ENCODE data around the gene C3orf20. TPM values are rescaled to one million over a fixed set of nuclear protein-coding genes. Genes with fewer than 3 reads are reported as not detected.
A peak's percentile ranks its signal among the peaks of the same experiment; 100 is the strongest.
"Not testable (repeated sequence)": the region's sequence is repeated elsewhere in the genome, so short reads cannot be mapped to it uniquely, and the experiment has no call there.

C3orf20 gene
- total RNA-seq, 1 donor from 2014 or later, result not detected

GRCh38 chr3:14808502-14809266, 133.7 kb downstream of the C3orf20 start:
- no peaks in the 10 kb centered on the region for H3K36me3 ChIP-seq
- H3K27me3 ChIP-seq, result no peaks in the 10 kb centered on the region
- H3K27ac ChIP-seq, result no peak overlapping the region
- no peaks in the 10 kb centered on the region for H3K9me3 ChIP-seq
- no peaks in the 10 kb centered on the region for H3K4me1 ChIP-seq
- no peak overlapping the region for H3K4me3 ChIP-seq
- intact Hi-C loops (cut with DNase I), result no loop called here
- no peak for TF ChIP-seq CTCF (IDR thresholded peaks at IDR 0.05)
- DNase-seq (ENCODE audit: low spot score in 2 of 2), result no peak

- H3K4me3 ChIP-seq, result peak overlapping the region; percentile 44 to 67
- H3K9me3 ChIP-seq; DNase-seq (ENCODE audit: low spot score in 2 of 2); intact Hi-C loops (cut with DNase I); H3K36me3 ChIP-seq; H3K27me3 ChIP-seq; H3K4me1 ChIP-seq; H3K27ac ChIP-seq: not testable (repeated sequence)
These were observed 134.7 kb downstream of the C3orf20 start for GRCh38 chr3:14809611-14810010.

GRCh38 chr3:14810070-14810791, 135.3 kb downstream of the C3orf20 start:
- DNase-seq (ENCODE audit: low spot score in 2 of 2), result no peak
- Histone ChIP-seq H3K36me3 (no peaks in the 10 kb centered on the region), H3K27me3 (no peaks in the 10 kb centered on the region), H3K27ac (peak overlapping the region; percentile 68 to 75), H3K4me1 (no peaks in the 10 kb centered on the region), H3K4me3 (peak overlapping the region; percentile 59 to 80), H3K9me3 (no peaks in the 10 kb centered on the region)
- intact Hi-C loops (cut with DNase I), result no loop called here
- peak in 1 of 3 experiments; percentile 5 for TF ChIP-seq CTCF (IDR thresholded peaks at IDR 0.05)

GRCh38 chr3:14810801-14811661, 136.1 kb downstream of the C3orf20 start:
- intact Hi-C loops (cut with DNase I), result no loop called here
- DNase-seq (ENCODE audit: low spot score in 2 of 2), result no peak
- no peaks in the 10 kb centered on the region for H3K27me3 ChIP-seq

GRCh38 chr3:14811684-14812083, 136.7 kb downstream of the C3orf20 start:
- H3K36me3 ChIP-seq, result no peaks in the 10 kb centered on the region
- H3K4me3 ChIP-seq, result peak overlapping the region; percentile 59 to 80
- DNase-seq (ENCODE audit: low spot score in 2 of 2), result no peak
- intact Hi-C loops (cut with DNase I), result no loop called here
- no peak for TF ChIP-seq CTCF (IDR thresholded peaks at IDR 0.05)
- no peaks in the 10 kb centered on the region for H3K4me1 ChIP-seq
- peak overlapping the region; percentile 68 to 75 for H3K27ac ChIP-seq
- H3K27me3 ChIP-seq, result no peaks in the 10 kb centered on the region
- no peaks in the 10 kb centered on the region for H3K9me3 ChIP-seq

More at GRCh38 chr3:14810801-14811661, 136.1 kb downstream of the C3orf20 start:
- Histone ChIP-seq H3K36me3 (no peaks in the 10 kb centered on the region), H3K4me3 (peak overlapping the region; percentile 59 to 80), H3K4me1 (no peaks in the 10 kb centered on the region), H3K27ac (peak overlapping the region; percentile 68 to 75), H3K9me3 (no peaks in the 10 kb centered on the region)
- TF ChIP-seq CTCF (IDR thresholded peaks at IDR 0.05), result no peak

Measured in ascending aorta (tissue), 2 donors.